Esophagus muscularis mucosa (tissue), 4 donors: ENCODE data around the gene IGFBPL1. TPM values are rescaled to one million over a fixed set of nuclear protein-coding genes. Genes with fewer than 3 reads are reported as not detected.

Experiments used
- DNase-seq: peaks from one replicate; pipeline ENCODE4 v3.0.0-alpha.2; 2017; ENCODE audit errors: extremely low spot score
- H3K27ac ChIP-seq, 4 donors: fragments of 200-600 bp; sonication (generic); replicated peaks in 1 of 4; 1 replicate in 3 of 4; 2 replicates in 1 of 4; pipeline ENCODE4 v1.5.1; 2016 to 2019; ENCODE audit warnings: mild to moderate bottlenecking in 1 of 4
- H3K27me3 ChIP-seq, 4 donors: fragments of 200-600 bp; sonication (generic); one replicate each; pipeline versions ENCODE4 v1.5.1 to v1.6.0; 2016 to 2019
- H3K36me3 ChIP-seq, 4 donors: fragments of 200-600 bp; sonication (generic); one replicate each; pipeline ENCODE4 v1.5.1; 2016 to 2019
- H3K4me1 ChIP-seq, 4 donors: fragments of 200-600 bp; sonication (generic); one replicate each; pipeline ENCODE4 v1.5.1; 2016 to 2019
- H3K4me3 ChIP-seq, 4 donors: fragments of 200-600 bp; sonication (generic); 1 replicate in 2 of 4; 2 replicates in 2 of 4; pipeline ENCODE4 v1.5.1; 2016 to 2019; ENCODE audit warnings: mild to moderate bottlenecking in 4 of 4, moderate library complexity in 1 of 4
- H3K9me3 ChIP-seq, 4 donors: fragments of 200-600 bp; sonication (generic); 1 replicate in 3 of 4; 2 replicates in 1 of 4; pipeline ENCODE4 v1.5.1; 2016 to 2019
- CTCF ChIP-seq, 3 experiments: fragments of 200-600 bp in 2 of 3; fragments of 450-650 bp in 1 of 3; sonication (generic) in 2 of 3; IDR thresholded peaks; one replicate each; pipeline ENCODE4 v1.5.1; 2017 to 2019; ENCODE audit warnings: antibody characterized with exemption in 3 of 3, mild to moderate bottlenecking in 2 of 3, moderate library complexity in 1 of 3
- EP300 ChIP-seq: sonication (generic); formaldehyde crosslinking; IDR thresholded peaks from one replicate; pipeline ENCODE4 v1.6.1; 2017; ENCODE audit warnings: antibody characterized with exemption
- POLR2A ChIP-seq: fragments of 450-650 bp; IDR thresholded peaks from one replicate; pipeline ENCODE4 v1.6.1; 2017; ENCODE audit warnings: antibody characterized with exemption, moderate library complexity, mild to moderate bottlenecking, low read depth
- POLR2AphosphoS5 ChIP-seq, 2 donors: sonication (generic); formaldehyde crosslinking; IDR thresholded peaks; one replicate each; pipeline ENCODE4 v1.6.1; 2017; ENCODE audit warnings: antibody characterized with exemption in 2 of 2
- WGBS: methylation state at CpG from one replicate; pipeline ENCODE4 v1.1.5; 2018; 5-methylcytosine and 5-hydroxymethylcytosine counted together
- intact Hi-C: fragments of 100-400 bp; cut with DNase I; formaldehyde crosslinking; loops from one replicate; pipeline ENCODE4 v1.15.1; 2023
- total RNA-seq, 4 donors: library from RNA; depleted of rRNA; stranded (reverse); fragments of >200 nt; gene quantifications; one replicate each; pipeline versions ENCODE4 v1.1.0 to v1.2.1, GENCODE V29; 2016

IGFBPL1 gene
- total RNA-seq, 4 donors from 2014 or later: 0.78 to 3.7 (median 1.5) TPM

DNA sequence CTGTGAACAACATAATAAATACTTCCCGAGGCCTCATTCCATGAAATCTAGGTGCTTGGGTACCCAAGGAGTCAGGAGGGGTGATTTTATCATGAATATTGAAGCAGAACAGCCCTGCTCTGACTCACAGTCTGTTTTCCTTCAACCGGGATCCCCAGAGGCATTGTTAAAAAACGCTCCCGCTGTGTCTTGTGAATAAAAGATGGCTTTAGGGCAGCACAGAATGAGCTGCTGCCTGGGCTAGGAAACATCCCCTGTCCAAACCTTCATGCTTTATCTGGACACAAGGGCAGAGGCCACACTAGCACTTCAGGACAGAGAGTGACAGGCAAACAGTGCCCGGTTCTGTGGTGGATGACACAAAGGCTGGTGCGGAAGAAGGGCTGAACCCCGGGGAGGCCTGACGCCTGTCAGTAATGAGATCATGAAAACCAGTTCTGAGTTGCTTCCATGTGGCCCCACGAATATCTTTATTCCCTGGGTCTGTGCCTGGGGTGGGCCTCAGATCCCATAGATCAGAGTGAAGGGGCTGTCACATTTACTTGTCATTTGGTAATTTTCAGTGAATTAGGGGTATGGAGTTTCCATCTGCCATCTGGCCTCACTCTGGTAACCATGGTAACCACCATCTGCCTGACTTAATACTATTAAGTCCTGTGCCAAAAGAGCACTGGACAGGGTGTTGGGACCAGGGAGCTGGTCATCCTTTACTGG lies 2.6 kb downstream of the IGFBPL1 start:
- intact Hi-C loops: no loop called here
- H3K36me3 ChIP-seq: no peaks in the 10 kb centered on the region
- TF ChIP-seq EP300 (no peak), POLR2AphosphoS5 (IDR thresholded peaks at IDR 0.05) (no peak), CTCF (IDR thresholded peaks at IDR 0.05) (no peak), POLR2A (no peak)
- H3K4me1 ChIP-seq: peaks cover 0 to 20% (median 14%) of the 10 kb centered on the region in 4 donors
- H3K9me3 ChIP-seq: no peaks in the 10 kb centered on the region
- no peak overlapping the region for H3K4me3 ChIP-seq
- H3K27ac ChIP-seq: no peak overlapping the region
- H3K27me3 ChIP-seq: peaks cover 0 to 44% (median 0%) of the 10 kb centered on the region in 4 donors
- WGBS: 81% methylated on average over 6 of the region's 9 CpGs
- no peak for DNase-seq

GRCh38 chr9:38419181-38419580 lies 5.1 kb downstream of the IGFBPL1 start:
- intact Hi-C loops: no loop called here
- no peak for DNase-seq
- H3K9me3 ChIP-seq: no peaks in the 10 kb centered on the region
- no peak overlapping the region for H3K27ac ChIP-seq
- H3K36me3 ChIP-seq: no peaks in the 10 kb centered on the region
- peaks cover 0 to 48% (median 0%) of the 10 kb centered on the region in 4 donors for H3K27me3 ChIP-seq
- H3K4me1 ChIP-seq: peaks cover 0 to 11% (median 8%) of the 10 kb centered on the region in 4 donors
- WGBS: 84% methylated on average over 5 of the region's 5 CpGs
- H3K4me3 ChIP-seq: no peak overlapping the region
- TF ChIP-seq POLR2A (no peak), CTCF (IDR thresholded peaks at IDR 0.05) (no peak), POLR2AphosphoS5 (IDR thresholded peaks at IDR 0.05) (no peak), EP300 (no peak)

DNA sequence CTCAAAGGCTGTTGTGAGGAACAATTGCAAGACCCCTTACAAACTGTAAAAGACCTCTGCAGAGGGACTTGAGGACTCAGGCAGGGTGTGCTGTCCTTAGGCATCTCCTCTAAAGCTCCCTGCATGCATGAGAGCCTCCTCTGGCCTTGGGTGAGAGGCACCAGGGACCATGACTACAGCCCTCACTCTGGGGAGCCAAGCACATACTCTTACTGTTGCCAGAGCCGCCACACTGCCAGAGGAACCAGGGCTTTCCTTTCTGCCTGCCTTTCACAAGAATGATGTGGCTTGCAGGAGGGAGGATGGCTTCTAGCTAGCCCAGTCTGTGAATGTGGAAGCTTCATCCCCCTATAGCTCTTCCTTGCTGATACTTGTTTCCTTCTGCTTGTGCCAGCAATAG lies 5.9 kb downstream of the IGFBPL1 start:
- peaks cover 0 to 4% (median 1%) of the 10 kb centered on the region in 4 donors for H3K4me1 ChIP-seq
- no peaks in the 10 kb centered on the region for H3K36me3 ChIP-seq
- DNase-seq: no peak
- H3K9me3 ChIP-seq: no peaks in the 10 kb centered on the region
- H3K27me3 ChIP-seq: peaks cover 0 to 44% (median 0%) of the 10 kb centered on the region in 4 donors
- intact Hi-C loops: no loop called here
- no peak overlapping the region for H3K27ac ChIP-seq
- no peak overlapping the region for H3K4me3 ChIP-seq
- 60% methylated on average over 1 of the region's 1 CpG for WGBS
- TF ChIP-seq POLR2AphosphoS5 (IDR thresholded peaks at IDR 0.05): no peak
- TF ChIP-seq EP300: no peak
- TF ChIP-seq POLR2A: no peak
- TF ChIP-seq CTCF (IDR thresholded peaks at IDR 0.05): no peak

DNA sequence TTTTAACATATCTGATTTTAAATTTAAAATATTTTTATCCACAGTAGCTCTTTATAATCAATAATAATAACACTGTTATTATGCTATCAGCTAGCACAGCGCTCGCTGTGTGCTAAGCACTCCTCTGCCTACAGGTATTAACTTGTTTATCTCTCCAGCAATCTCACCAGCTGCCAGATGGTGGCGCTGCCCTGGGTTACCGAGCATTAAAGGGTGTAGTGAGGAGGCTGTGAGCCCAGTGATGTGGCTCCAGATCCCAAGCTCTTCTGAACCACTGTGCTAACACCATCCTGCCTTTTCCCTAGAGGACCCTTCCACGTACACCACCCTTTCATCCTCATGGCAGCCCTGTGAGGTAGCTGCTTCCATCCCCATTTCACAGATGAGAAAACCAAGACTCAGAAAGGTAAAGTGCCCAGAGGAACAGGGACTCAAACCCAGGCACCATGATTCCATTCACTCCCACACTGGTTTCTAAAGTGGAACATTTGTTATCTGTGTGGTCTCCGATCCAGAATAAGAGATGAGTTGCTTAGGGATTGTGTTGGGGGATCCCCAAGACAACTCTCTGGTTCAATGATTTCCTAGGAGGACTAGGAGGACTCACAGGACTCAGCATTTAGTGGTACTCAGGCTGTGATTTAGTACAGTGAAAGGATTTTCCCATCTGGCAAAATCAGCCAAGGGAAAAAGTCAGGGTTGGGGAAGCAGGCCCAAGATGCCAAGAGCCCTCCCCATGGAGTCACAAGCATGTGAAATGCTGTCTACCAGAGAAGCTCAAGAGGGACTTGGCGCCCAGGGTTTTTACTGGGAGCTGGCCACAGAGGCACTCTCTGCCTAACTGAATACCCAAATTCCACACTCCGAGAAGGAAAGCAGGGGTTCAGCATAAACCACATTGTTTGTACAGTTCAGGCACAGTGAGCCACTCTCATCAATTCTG lies 7.0 kb downstream of the IGFBPL1 start:
- DNase-seq: no peak
- H3K27me3 ChIP-seq: peaks cover 0 to 33% (median 0%) of the 10 kb centered on the region in 4 donors
- H3K36me3 ChIP-seq: no peaks in the 10 kb centered on the region
- no peak for TF ChIP-seq POLR2AphosphoS5 (IDR thresholded peaks at IDR 0.05)
- TF ChIP-seq CTCF (IDR thresholded peaks at IDR 0.05): peak in 1 of 3 experiments; percentile 24
- no peak overlapping the region for H3K27ac ChIP-seq
- WGBS: 60% methylated on average over 6 of the region's 8 CpGs
- no peaks in the 10 kb centered on the region for H3K9me3 ChIP-seq
- no peaks in the 10 kb centered on the region for H3K4me1 ChIP-seq
- intact Hi-C loops: no loop called here
- no peak overlapping the region for H3K4me3 ChIP-seq
